ENCODE measurements around the gene RAB40A. TPM values are rescaled to one million over a fixed set of nuclear protein-coding genes. Genes with fewer than 3 reads are reported as not detected.
"Not testable (repeated sequence)": the region's sequence is repeated elsewhere in the genome, so short reads cannot be mapped to it uniquely, and the experiment has no call there.

The RAB40A gene
- polyA plus RNA-seq, 4 donors: 1.9 to 4.8 (median 3.5) TPM

- no peak for DNase-seq (ENCODE audit: low read depth in 4 of 4, low spot score in 2 of 4)
Observed at GRCh38 chrX:103524747-103525146, 5.5 kb upstream of the RAB40A start.

- no peak for DNase-seq (ENCODE audit: low read depth in 4 of 4, low spot score in 2 of 4)
Observed at GRCh38 chrX:103523605-103524004, 4.3 kb upstream of the RAB40A start.

- DNase-seq (ENCODE audit: low read depth in 4 of 4, low spot score in 2 of 4): no peak
Observed at GRCh38 chrX:103520386-103520785, 1.1 kb upstream of the RAB40A start.

GRCh38 chrX:103518571-103518970 lies 718 bp downstream of the RAB40A start:
- no peak for DNase-seq (ENCODE audit: low read depth in 4 of 4, low spot score in 2 of 4)

GRCh38 chrX:103517246-103517645 lies 2.0 kb downstream of the RAB40A start:
- DNase-seq (ENCODE audit: low read depth in 4 of 4, low spot score in 2 of 4): no peak

GRCh38 chrX:103513476-103514108 lies 5.7 kb downstream of the RAB40A start:
- DNase-seq (ENCODE audit: low read depth in 4 of 4, low spot score in 2 of 4): no peak

GRCh38 chrX:103513067-103513466 lies 6.2 kb downstream of the RAB40A start:
- no peak for DNase-seq (ENCODE audit: low read depth in 4 of 4, low spot score in 2 of 4)

GRCh38 chrX:103510031-103510430 lies 9.3 kb downstream of the RAB40A start:
- no peak for DNase-seq (ENCODE audit: low read depth in 4 of 4, low spot score in 2 of 4)

- no peak for DNase-seq (ENCODE audit: low read depth in 4 of 4, low spot score in 2 of 4)
Observed at GRCh38 chrX:103503853-103504207, 15.5 kb downstream of the RAB40A start.

GRCh38 chrX:103503163-103503852 lies 16.0 kb downstream of the RAB40A start:
- DNase-seq (ENCODE audit: low read depth in 4 of 4, low spot score in 2 of 4): no peak

GRCh38 chrX:103498786-103499185 lies 20.5 kb downstream of the RAB40A start:
- DNase-seq (ENCODE audit: low read depth in 4 of 4, low spot score in 2 of 4): no peak

GRCh38 chrX:103495786-103496185 lies 23.5 kb downstream of the RAB40A start:
- DNase-seq (ENCODE audit: low read depth in 4 of 4, low spot score in 2 of 4): no peak

GRCh38 chrX:103493578-103493977 lies 25.7 kb downstream of the RAB40A start:
- not testable (repeated sequence) for DNase-seq (ENCODE audit: low read depth in 4 of 4, low spot score in 2 of 4)

- peak in 1 of 4 donors; percentile 7 for DNase-seq (ENCODE audit: low read depth in 4 of 4, low spot score in 2 of 4)
Observed at GRCh38 chrX:103489733-103490132, 29.6 kb downstream of the RAB40A start.

- no peak for DNase-seq (ENCODE audit: low read depth in 4 of 4, low spot score in 2 of 4)
Observed at GRCh38 chrX:103488794-103489193, 30.5 kb downstream of the RAB40A start.

- DNase-seq (ENCODE audit: low read depth in 4 of 4, low spot score in 2 of 4): no peak
Observed at GRCh38 chrX:103488332-103488731, 31.0 kb downstream of the RAB40A start.

GRCh38 chrX:103483720-103484119 lies 35.6 kb downstream of the RAB40A start:
- DNase-seq (ENCODE audit: low read depth in 4 of 4, low spot score in 2 of 4): no peak

- DNase-seq (ENCODE audit: low read depth in 4 of 4, low spot score in 2 of 4): no peak
Observed at GRCh38 chrX:103480526-103480925, 38.8 kb downstream of the RAB40A start.

GRCh38 chrX:103477496-103477895 lies 41.8 kb downstream of the RAB40A start:
- DNase-seq (ENCODE audit: low read depth in 4 of 4, low spot score in 2 of 4): no peak

- no peak for DNase-seq (ENCODE audit: low read depth in 4 of 4, low spot score in 2 of 4)
Observed at GRCh38 chrX:103475381-103475780, 43.9 kb downstream of the RAB40A start.

GRCh38 chrX:103469977-103470376 lies 49.3 kb downstream of the RAB40A start:
- DNase-seq (ENCODE audit: low read depth in 4 of 4, low spot score in 2 of 4): not testable (repeated sequence)

- DNase-seq (ENCODE audit: low read depth in 4 of 4, low spot score in 2 of 4): no peak
Observed at GRCh38 chrX:103467887-103468286, 51.4 kb downstream of the RAB40A start.
